GM23338 (cell line): ENCODE data around the gene H2AZ2. TPM values are rescaled to one million over a fixed set of nuclear protein-coding genes. Genes with fewer than 3 reads are reported as not detected.

ENCODE experiments used
- ATAC-seq: fragments of 200-7000 bp; cut with Tn5 transposase; 3 replicates; pipeline ENCODE4 v1.9.1; 2020
- DNase-seq: peaks from one replicate; pipeline ENCODE4 v3.0.0-alpha.2; 2015; ENCODE audit warnings: low spot score
- H2AFZ ChIP-seq: fragments of 200-600 bp; sonication (generic); 2 replicates; pipeline ENCODE4 v1.8.0; 2016; ENCODE audit warnings: antibody characterized with exemption, mild to moderate bottlenecking, moderate library complexity
- H3F3A ChIP-seq: fragments of 200-600 bp; sonication (generic); replicated peaks from 2 replicates; pipeline ENCODE4 v1.8.0; 2017; ENCODE audit warnings: antibody characterized with exemption, mixed run types, low read depth
- H3K27ac ChIP-seq: fragments of 200-600 bp; sonication (generic); 2 replicates; pipeline ENCODE4 v1.6.1; 2016; ENCODE audit warnings: low read depth
- H3K27me3 ChIP-seq: fragments of 200-600 bp; sonication (generic); 2 replicates; pipeline ENCODE4 v1.8.0; 2016; ENCODE audit warnings: mild to moderate bottlenecking, mixed run types, moderate library complexity; ENCODE audit not compliant: insufficient read depth
- H3K36me3 ChIP-seq: fragments of 200-600 bp; sonication (generic); 2 replicates; pipeline ENCODE4 v1.8.0; 2016; ENCODE audit warnings: mild to moderate bottlenecking; ENCODE audit not compliant: insufficient read depth
- H3K4me1 ChIP-seq: fragments of 200-600 bp; sonication (generic); 2 replicates; pipeline ENCODE4 v1.8.0; 2016; ENCODE audit warnings: mild to moderate bottlenecking, moderate library complexity; ENCODE audit not compliant: insufficient read depth
- H3K4me2 ChIP-seq: fragments of 200-600 bp; sonication (generic); 2 replicates; pipeline ENCODE4 v1.7.1; 2017; ENCODE audit warnings: mixed run types
- H3K4me3 ChIP-seq: fragments of 200-600 bp; sonication (generic); 2 replicates; pipeline ENCODE4 v1.6.1; 2016; ENCODE audit warnings: mixed run types
- H3K79me2 ChIP-seq: fragments of 200-600 bp; sonication (generic); replicated peaks from 2 replicates; pipeline ENCODE4 v1.8.0; 2017; ENCODE audit warnings: mild to moderate bottlenecking; ENCODE audit not compliant: insufficient read depth
- H3K9me2 ChIP-seq: fragments of 200-600 bp; sonication (generic); 2 replicates; pipeline ENCODE4 v1.8.0; 2017; ENCODE audit not compliant: insufficient read depth
- H4K20me1 ChIP-seq: fragments of 200-600 bp; sonication (generic); replicated peaks from 2 replicates; pipeline ENCODE4 v1.8.0; 2017; ENCODE audit warnings: mild to moderate bottlenecking; ENCODE audit not compliant: insufficient read depth
- H3K27ac Mint-ChIP-seq: 2 replicates; pipeline ENCODE4 v1.8.0; 2020; ENCODE audit warnings: inconsistent platforms, mild to moderate bottlenecking, moderate library complexity, mixed read lengths
- H3K27me3 Mint-ChIP-seq: 3 replicates; pipeline ENCODE4 v1.8.0; 2022; ENCODE audit warnings: low read depth, mild to moderate bottlenecking, moderate library complexity, mixed read lengths, inconsistent platforms; ENCODE audit not compliant: insufficient read depth, poor library complexity
- H3K36me3 Mint-ChIP-seq: 3 replicates; pipeline ENCODE4 v1.8.0; 2021; ENCODE audit warnings: low read depth, mild to moderate bottlenecking, inconsistent platforms, moderate library complexity, mixed read lengths
- H3K4me1 Mint-ChIP-seq: 3 replicates; pipeline ENCODE4 v1.8.0; 2020; ENCODE audit warnings: mild to moderate bottlenecking, inconsistent platforms, mixed read lengths
- H3K4me3 Mint-ChIP-seq: 3 replicates; pipeline ENCODE4 v1.8.0; 2021; ENCODE audit warnings: moderate library complexity, mild to moderate bottlenecking, inconsistent platforms, mixed read lengths
- H3K9me3 Mint-ChIP-seq: 3 replicates; pipeline ENCODE4 v1.8.0; 2020; ENCODE audit warnings: moderate library complexity, mild to moderate bottlenecking, inconsistent platforms, mixed read lengths
- CREB1 ChIP-seq: fragments of 250-450 bp; sonication (Bioruptor Pico); IDR thresholded peaks from 2 replicates; pipeline ENCODE4 v1.5.0; 2020; ENCODE audit warnings: low read depth, mild to moderate bottlenecking, moderate library complexity
- EZH2 ChIP-seq: fragments of 200-600 bp; sonication (generic); IDR thresholded peaks from one replicate; pipeline ENCODE4 v1.8.0; 2017; ENCODE audit warnings: antibody characterized with exemption, mild to moderate bottlenecking, low read depth; ENCODE audit not compliant: unreplicated experiment
- JUNB ChIP-seq: IDR thresholded peaks from one replicate; pipeline ENCODE4 v1.6.1; 2016; ENCODE audit warnings: antibody characterized with exemption; ENCODE audit not compliant: unreplicated experiment
- NANOG ChIP-seq: IDR thresholded peaks from 2 replicates; pipeline ENCODE4 v1.6.1; 2016; ENCODE audit warnings: antibody characterized with exemption, borderline replicate concordance
- ZNF114 ChIP-seq: fragments of 250-450 bp; sonication (Bioruptor Pico); IDR thresholded peaks from 2 replicates; pipeline ENCODE4 v1.5.0; 2020; ENCODE audit warnings: mild to moderate bottlenecking, moderate library complexity
- ZNF331 ChIP-seq: fragments of 250-450 bp; sonication (Bioruptor Pico); IDR thresholded peaks from 2 replicates; pipeline ENCODE4 v1.5.0; 2020; ENCODE audit warnings: low read depth, mild to moderate bottlenecking, moderate library complexity
- ZNF462 ChIP-seq: fragments of 250-450 bp; sonication (Bioruptor Pico); IDR thresholded peaks from 2 replicates; pipeline ENCODE4 v1.5.0; 2020; ENCODE audit warnings: mild to moderate bottlenecking, moderate library complexity
- polyA plus RNA-seq: library from polyadenylated mRNA; unstranded; fragments of >200 nt; fragmentation: Nextera tagmentation; extraction: Ambion mirVana; gene quantifications from 2 replicates; pipeline ENCODE4 v1.2.1, GENCODE V29; 2016
- total RNA-seq: library from RNA; depleted of rRNA; stranded (reverse); fragments of >200 nt; shearing (Covaris generic); gene quantifications from 2 replicates; pipeline ENCODE4 v1.2.3, GENCODE V29; 2014
- TF ChIP-seq, protein P1 (sequence below): IDR thresholded peaks from 2 replicates; pipeline ENCODE4 v1.6.1; 2016; ENCODE audit warnings: antibody characterized with exemption
- TF ChIP-seq, protein P2 (sequence below): IDR thresholded peaks from one replicate; pipeline ENCODE4 v1.6.1; 2018; ENCODE audit warnings: antibody characterized with exemption; ENCODE audit not compliant: unreplicated experiment

Gene H2AZ2
- total and polyA plus RNA-seq, 2 experiments from 2014 or later = 215 to 390 TPM

DNA sequence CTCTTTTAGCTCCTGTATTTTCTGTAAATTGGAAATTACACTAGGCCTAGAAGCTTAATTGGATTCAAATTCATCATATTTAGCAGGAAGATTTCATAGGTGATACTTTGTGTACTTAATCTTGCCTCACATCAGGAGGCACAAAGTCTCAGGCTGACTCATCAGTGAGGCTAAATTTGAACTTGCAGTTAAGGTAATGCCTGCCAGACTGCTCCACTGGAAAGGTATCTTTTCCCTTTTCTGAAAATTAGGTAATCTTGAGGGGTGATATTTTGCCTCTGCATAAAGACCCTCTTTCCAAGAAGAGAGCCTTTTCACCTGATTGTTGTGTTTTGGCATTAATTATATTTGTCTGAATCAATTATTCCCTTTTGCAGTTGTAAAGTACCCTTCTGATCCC, 36.8 kb downstream of the H2AZ2 start (continued):
- TF ChIP-seq NANOG (no peak), EZH2 (no peak), JUNB (no peak), ZNF114 (CRISPR knock-in tag) (no peak)

- Mint-ChIP-seq H3K27ac (no peak overlapping the region), H3K27me3 (peaks cover 16% of the 10 kb centered on the region), H3K4me1 (no peaks in the 10 kb centered on the region), H3K9me3 (no peaks in the 10 kb centered on the region), H3K4me3 (no peak overlapping the region), H3K36me3 (peaks cover 12% of the 10 kb centered on the region; the same call in 2 of the 3 replicates)
- no peaks in the 10 kb centered on the region for H3K4me1 ChIP-seq
- H3K9me2 ChIP-seq = no peaks in the 10 kb centered on the region
- no peaks in the 10 kb centered on the region for H3K36me3 ChIP-seq
- H4K20me1 ChIP-seq = no peaks in the 10 kb centered on the region; the same call in 1 of the 2 replicates
- peaks cover 16% of the 10 kb centered on the region for H3F3A ChIP-seq
- no peak overlapping the region for H3K4me3 ChIP-seq
- H3K27ac ChIP-seq = no peak overlapping the region; the same call in 1 of the 2 replicates
- no peaks in the 10 kb centered on the region for H3K79me2 ChIP-seq
- no peak overlapping the region for H3K4me2 ChIP-seq
- no peak for ATAC-seq
- H2AFZ ChIP-seq = no peak overlapping the region
- no peak for DNase-seq
- H3K27me3 ChIP-seq = no peaks in the 10 kb centered on the region
- TF ChIP-seq CREB1 (CRISPR knock-in tag) (no peak), ZNF114 (CRISPR knock-in tag) (no peak), ZNF331 (CRISPR knock-in tag) (no peak), JUNB (no peak)
- TF ChIP-seq, protein P1, sequence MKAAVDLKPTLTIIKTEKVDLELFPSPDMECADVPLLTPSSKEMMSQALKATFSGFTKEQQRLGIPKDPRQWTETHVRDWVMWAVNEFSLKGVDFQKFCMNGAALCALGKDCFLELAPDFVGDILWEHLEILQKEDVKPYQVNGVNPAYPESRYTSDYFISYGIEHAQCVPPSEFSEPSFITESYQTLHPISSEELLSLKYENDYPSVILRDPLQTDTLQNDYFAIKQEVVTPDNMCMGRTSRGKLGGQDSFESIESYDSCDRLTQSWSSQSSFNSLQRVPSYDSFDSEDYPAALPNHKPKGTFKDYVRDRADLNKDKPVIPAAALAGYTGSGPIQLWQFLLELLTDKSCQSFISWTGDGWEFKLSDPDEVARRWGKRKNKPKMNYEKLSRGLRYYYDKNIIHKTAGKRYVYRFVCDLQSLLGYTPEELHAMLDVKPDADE = no peak
Observed at GRCh38 chr7:44808914-44809393, 38.9 kb downstream of the H2AZ2 start.

DNA sequence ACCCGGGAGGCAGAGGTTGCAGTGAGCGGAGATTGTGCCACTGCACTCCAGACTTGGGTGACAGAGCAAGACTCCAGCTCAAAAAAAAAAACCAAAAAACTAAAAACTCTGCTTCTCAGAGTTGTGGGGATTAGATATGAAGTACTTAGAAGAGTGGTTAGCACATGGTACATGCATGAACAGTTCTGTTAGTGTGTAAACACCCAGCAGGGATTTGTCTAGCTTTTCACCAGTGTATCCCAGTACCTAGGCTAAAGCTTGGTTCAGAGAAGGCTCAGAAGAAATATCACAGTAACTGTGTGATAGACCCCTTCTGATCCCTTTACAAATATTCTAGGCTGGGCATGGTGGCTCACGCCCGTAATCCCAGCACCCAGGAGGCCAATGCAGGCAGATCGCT, 41.9 kb downstream of the H2AZ2 start:
- H3F3A ChIP-seq = peaks cover 45% of the 10 kb centered on the region
- no peaks in the 10 kb centered on the region; the same call in 2 of the 3 replicates for H3K9me3 Mint-ChIP-seq
- H3K27me3 Mint-ChIP-seq = peaks cover 31% of the 10 kb centered on the region
- H3K27ac ChIP-seq = no peak overlapping the region; the same call in 1 of the 2 replicates
- DNase-seq = no peak
- no peak; the same call in 1 of the 3 replicates for ATAC-seq
- H2AFZ ChIP-seq = no peak overlapping the region
- no peak overlapping the region for H3K4me2 ChIP-seq
- H3K27ac Mint-ChIP-seq = no peak overlapping the region
- no peak overlapping the region for H3K4me3 Mint-ChIP-seq
- H3K79me2 ChIP-seq = peaks cover under 1% of the 10 kb centered on the region; the same call in 1 of the 2 replicates
- no peak overlapping the region for H3K4me3 ChIP-seq
- no peaks in the 10 kb centered on the region for H3K27me3 ChIP-seq
- peaks cover 25% of the 10 kb centered on the region for H3K36me3 ChIP-seq
- peaks cover 21% of the 10 kb centered on the region for H4K20me1 ChIP-seq
- peaks cover 42% of the 10 kb centered on the region for H3K36me3 Mint-ChIP-seq
- no peaks in the 10 kb centered on the region for H3K9me2 ChIP-seq
- H3K4me1 Mint-ChIP-seq = 0 out of 3 replicates have a peak, but pooled peaks cover 2% of the 10 kb centered on the region
- H3K4me1 ChIP-seq = no peaks in the 10 kb centered on the region
- TF ChIP-seq ZNF331 (CRISPR knock-in tag) (no peak), ZNF462 (CRISPR knock-in tag) (no peak), EZH2 (no peak)
- TF ChIP-seq, protein P2, sequence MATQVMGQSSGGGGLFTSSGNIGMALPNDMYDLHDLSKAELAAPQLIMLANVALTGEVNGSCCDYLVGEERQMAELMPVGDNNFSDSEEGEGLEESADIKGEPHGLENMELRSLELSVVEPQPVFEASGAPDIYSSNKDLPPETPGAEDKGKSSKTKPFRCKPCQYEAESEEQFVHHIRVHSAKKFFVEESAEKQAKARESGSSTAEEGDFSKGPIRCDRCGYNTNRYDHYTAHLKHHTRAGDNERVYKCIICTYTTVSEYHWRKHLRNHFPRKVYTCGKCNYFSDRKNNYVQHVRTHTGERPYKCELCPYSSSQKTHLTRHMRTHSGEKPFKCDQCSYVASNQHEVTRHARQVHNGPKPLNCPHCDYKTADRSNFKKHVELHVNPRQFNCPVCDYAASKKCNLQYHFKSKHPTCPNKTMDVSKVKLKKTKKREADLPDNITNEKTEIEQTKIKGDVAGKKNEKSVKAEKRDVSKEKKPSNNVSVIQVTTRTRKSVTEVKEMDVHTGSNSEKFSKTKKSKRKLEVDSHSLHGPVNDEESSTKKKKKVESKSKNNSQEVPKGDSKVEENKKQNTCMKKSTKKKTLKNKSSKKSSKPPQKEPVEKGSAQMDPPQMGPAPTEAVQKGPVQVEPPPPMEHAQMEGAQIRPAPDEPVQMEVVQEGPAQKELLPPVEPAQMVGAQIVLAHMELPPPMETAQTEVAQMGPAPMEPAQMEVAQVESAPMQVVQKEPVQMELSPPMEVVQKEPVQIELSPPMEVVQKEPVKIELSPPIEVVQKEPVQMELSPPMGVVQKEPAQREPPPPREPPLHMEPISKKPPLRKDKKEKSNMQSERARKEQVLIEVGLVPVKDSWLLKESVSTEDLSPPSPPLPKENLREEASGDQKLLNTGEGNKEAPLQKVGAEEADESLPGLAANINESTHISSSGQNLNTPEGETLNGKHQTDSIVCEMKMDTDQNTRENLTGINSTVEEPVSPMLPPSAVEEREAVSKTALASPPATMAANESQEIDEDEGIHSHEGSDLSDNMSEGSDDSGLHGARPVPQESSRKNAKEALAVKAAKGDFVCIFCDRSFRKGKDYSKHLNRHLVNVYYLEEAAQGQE = no peak
